EH (cell line): ENCODE data around the gene ALG12.

Experiments used
- DNase-seq: peaks from one replicate; pipeline ENCODE4 v3.0.0-alpha.2; 2015; ENCODE audit warnings: low read depth

ALG12 gene

DNA sequence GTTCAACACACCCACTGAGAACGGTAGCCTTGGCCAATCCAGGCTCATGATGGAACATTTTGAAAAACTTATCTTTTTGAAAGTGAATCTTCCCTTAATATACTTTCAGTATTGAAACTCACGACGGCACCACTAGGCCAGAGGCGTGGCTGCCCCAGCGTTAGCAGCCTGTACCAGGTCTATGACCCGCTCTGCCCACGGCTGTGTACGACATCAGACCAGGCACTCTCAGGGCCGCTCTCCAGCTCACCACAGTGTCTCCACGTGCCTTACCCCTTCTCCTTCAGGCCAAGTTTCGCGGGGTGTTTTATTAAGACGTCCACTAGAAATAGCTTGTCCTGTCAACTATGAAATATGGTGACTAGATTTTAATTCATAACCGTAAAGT, 31.2 kb downstream of the ALG12 start:
- no peak for DNase-seq

DNA sequence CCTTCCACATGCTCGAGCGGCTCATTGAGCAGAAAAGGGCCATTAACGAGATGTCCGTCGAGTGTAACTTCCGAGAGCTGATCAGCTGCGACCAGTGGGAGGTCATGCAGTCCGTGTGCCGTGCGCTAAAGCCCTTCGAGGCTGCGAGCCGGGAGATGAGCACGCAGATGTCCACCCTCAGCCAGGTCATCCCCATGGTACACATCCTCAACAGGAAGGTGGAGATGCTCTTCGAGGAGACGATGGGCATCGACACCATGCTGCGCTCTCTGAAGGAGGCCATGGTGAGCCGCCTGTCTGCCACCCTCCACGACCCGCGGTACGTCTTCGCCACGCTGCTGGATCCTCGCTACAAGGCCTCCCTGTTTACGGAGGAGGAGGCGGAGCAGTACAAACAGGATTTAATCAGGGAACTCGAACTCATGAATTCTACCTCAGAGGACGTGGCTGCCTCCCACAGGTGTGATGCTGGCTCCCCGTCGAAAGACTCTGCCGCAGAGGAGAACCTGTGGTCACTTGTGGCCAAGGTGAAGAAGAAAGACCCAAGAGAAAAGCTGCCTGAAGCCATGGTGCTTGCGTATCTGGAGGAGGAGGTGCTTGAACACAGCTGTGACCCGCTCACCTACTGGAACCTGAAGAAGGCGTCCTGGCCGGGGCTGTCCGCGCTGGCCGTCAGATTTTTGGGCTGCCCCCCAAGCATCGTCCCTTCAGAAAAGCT, 31.7 kb downstream of the ALG12 start:
- DNase-seq, result no peak

DNA sequence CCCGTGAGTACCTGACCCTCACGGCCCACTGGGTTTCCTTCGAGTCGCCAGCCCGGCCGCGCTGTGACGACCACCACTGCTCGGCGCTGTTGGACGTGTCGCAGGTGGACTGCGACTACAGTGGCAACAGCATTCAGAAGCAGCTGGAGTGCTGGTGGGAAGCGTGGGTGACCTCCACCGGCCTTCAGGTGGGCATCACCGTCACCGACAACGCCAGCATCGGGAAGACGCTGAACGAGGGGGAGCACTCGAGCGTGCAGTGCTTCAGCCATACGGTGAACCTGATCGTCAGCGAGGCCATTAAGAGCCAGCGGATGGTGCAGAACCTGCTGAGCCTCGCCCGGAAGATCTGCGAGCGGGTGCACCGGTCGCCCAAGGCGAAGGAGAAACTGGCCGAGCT, 32.4 kb downstream of the ALG12 start:
- DNase-seq, result no peak

DNA sequence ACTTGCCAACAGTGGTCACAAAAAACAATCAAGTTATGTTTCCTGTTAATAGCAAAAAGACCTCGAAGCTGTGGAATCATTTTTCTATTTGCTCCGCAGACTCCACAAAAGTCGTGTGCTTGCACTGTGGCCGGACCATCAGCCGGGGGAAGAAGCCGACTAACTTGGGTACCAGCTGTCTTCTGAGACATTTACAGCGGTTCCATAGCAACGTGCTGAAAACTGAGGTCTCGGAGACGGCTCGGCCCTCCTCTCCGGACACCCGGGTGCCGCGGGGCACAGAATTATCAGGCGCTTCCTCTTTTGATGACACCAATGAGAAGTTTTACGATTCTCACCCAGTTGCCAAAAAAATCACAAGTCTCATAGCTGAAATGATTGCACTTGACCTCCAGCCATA, 33.0 kb downstream of the ALG12 start:
- DNase-seq, result no peak

DNA sequence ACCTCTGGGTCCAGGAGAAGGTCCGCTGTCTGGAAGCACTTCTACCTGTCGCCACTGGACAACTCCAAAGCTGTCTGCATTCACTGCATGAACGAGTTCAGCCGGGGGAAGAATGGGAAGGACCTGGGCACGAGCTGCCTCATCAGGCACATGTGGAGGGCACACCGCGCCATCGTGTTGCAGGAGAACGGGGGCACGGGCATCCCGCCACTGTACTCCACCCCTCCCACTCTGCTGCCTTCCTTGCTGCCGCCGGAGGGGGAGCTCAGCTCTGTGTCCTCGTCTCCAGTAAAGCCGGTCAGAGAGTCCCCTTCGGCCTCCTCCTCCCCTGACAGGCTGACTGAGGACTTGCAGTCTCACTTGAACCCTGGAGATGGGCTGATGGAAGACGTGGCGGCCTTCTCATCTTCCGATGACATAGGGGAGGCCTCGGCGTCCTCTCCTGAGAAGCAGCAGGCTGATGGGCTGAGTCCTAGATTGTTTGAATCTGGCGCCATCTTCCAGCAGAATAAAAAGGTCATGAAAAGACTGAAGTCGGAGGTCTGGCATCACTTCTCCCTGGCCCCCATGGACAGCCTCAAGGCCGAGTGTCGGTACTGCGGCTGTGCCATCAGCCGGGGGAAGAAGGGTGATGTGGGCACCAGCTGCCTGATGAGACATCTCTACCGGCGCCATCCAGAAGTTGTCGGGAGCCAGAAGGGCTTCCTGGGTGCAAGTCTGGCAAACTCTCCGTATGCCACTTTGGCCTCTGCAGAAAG, 33.6 kb downstream of the ALG12 start:
- DNase-seq, result no peak

DNA sequence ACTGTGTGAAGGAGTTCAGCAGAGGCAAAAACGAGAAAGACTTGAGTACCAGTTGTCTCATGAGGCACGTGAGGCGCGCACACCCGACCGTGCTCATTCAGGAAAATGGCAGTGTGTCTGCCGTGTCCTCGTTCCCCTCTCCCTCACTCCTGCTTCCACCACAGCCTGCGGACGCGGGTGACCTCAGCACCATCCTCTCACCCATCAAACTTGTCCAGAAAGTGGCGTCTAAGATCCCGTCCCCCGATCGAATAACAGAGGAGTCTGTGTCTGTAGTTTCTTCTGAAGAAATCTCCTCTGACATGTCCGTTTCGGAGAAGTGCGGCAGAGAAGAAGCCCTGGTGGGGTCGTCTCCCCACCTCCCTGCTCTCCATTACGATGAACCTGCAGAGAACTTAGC, 34.2 kb downstream of the ALG12 start:
- no peak for DNase-seq

DNA sequence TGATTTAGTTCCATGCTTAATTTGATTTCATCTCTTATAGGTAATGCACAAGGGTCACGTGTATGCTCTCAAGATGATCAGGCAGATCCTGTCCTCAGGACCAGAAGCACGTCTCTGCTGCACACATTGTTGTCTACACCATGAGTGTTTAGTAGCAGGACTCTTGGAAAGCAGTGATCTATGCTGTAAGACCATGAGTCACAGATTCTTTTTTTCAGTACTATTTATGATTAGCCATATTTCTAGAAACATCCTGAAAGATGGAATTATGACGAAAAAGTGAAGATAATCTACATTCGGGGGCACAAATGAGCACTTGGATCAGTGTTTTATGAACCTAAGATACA, 35.0 kb downstream of the ALG12 start:
- DNase-seq, result no peak

DNA sequence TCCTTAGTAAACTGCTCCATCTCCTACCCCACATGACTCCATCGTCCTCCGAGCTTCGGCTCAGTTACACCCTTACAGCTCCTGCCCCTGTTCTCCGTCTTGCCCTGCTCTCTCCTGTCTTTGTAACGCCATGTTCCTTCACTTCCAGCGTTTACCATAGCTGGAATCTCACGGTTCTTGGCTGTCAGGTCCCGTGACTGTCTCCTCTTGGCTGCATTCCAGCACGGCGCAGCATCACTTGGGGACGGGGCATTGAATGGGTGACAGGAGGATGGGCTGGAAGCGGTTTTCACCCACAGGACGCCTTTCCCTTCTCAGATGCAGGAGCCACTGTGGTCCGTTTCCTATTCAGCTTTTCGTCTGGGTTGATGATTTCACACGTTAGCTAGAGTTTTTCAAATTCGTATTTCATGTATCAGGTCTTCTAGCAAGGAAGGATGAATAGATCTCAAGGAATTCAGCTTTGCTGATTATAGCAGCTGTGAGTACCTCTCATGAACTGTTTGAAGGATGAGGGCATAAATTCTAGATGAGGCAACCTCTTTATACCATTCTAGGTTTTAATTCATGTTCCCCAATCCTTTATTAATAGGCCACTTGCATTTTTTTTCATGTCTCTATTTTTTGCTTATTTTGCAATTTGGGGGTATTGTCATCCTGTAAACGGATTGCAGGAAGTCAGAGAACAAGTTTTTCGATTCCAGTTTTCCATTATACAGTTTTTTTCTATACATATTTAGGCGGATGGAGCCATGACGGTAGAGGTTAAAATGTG, 35.5 kb downstream of the ALG12 start:
- DNase-seq, result no peak

DNA sequence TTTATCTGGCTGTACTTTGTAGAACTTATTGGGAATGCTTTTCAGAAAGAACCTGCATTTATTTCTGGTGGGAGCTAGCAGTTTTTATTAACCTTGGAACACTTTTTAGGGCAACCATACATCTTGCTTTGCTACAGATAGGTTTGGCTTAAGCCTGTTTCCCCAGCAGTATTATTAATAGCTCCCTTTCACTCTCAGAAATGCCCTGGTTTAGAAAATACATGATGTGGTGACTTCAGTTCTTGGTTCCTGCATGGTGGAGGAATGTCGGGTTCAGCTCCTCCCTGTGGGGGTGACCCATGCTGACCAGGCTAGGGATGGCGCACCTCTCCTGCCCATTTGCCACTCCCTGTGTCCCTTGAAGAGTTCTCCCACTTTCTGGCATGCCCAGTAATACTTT, 36.4 kb downstream of the ALG12 start:
- DNase-seq, result no peak

DNA sequence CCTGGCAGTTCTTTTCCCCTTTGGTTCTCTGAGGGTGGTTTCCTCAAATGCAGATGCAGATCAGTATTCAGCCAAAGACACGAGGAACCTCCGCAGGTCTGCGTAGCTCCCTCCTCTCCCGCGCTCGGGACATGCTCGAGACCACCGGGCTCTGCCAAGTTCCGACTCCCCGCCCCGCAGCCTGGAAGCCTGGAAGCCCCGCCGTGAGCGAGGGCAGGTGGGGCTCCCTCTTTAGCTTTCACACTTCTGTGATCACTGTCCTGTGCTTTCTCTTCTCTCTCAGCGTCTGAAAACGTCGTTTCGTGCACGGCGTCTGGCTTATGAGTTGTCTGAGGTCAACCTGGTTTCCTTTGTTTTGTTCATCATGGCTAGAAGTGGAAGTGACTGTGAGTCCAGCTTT, 38.0 kb downstream of the ALG12 start:
- DNase-seq, result no peak

DNA sequence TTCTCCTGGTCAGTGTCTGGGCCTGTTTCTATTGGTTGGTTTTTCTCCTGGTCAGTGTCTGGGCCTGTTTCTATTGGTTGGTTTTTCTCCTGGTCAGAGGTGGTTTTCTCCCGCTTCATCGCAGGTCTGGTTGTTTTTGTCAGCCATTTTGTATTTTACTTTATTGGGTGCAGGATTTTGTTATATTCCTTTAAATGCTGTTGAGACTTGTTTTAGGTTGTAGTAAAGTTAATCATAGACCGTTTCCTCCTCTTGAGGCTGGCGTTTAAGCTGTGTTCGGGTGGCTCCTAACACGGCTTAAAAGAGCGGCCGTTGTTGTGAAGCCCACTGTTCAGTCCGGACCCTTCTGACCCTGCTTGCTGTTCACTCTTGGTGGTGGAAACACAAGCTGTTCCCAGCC, 38.4 kb downstream of the ALG12 start:
- no peak for DNase-seq

DNA sequence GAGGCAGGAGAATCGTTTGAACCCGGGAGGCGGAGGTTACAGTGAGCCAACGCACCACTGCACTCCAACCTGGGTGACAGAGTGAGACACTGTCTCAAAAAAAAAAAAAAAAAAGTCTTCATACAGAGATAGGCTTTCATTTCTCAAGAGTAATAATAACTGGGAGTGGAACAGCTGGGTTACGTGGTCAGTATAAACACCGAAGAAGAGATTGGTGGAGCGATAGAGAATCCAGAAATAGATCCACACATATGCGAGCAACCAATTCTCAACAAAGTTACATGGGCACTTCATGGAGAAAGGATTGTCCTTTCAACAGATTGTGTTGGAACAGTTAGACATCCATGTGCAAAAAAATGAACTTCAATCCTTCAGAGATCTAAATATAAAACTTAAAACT, 40.0 kb downstream of the ALG12 start:
- no peak for DNase-seq

DNA sequence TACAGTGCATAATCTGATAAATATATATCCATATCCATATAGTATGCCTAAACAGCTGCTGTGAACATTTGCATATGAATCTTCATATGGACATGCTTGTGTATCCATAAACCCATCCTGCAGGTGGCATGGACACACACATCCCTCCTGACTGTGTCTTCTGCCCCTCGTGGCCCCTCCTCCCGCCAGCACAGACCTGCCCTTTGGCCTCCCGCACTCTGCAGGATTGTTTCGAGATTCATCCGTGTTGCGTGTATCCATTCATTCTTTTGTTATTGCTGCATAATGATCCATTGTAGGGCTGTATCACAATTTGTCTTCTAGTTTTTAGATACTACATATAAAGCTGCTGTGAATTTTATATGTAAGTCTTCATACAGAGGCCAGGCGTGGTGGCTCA, 40.6 kb downstream of the ALG12 start:
- DNase-seq, result no peak

DNA sequence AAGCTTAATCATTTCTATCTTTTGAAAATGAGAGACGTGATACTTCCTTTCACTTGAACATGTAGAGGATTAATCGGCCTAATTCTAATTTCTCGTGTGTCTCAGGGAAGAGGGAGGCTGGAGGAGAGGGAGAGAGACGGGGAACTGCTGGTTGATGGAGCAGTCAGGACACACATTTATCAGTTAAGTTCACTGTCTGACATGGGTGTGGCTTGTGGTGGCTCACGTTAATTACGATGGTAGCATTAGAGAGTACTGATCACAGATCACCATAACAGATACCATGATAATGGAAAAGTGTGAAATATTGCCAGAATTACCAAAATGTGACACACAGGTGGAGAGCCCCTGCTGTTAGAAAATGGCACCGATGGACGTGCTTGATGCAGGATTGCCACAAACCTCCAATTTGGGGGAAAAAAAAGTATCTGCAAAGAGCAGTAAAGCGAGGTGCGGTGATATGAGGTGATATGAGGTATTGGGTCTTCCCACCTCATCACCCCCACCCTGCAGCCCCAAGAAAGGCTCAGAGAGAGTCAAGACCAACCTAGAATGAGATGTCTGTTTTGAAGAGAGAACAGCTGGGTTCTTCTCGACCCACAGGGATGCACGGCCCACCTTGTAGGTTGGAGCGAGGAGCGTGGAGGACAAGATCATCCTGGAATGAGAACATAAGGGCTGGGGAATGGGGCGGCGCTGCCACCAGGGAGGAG, 44.9 kb downstream of the ALG12 start:
- no peak for DNase-seq

DNA sequence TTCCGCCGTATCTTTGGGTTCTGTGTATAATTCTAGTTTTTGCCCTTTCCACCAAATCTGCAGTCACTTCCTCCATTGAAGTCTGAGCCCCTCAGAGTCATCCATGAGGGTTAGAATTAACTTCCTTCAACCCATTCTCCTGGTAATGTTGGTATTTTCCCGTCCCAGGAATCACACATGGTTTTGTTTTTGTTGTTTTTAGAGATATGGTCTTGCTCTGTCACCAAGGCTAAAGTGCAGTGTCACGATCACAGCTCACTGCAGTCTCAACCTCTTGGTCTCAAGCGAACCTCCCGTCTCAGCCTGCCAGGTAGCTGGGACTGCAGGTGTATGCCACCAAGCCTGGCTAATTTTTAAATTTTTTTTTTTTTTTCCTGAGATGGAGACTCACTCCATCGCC, 45.9 kb downstream of the ALG12 start:
- no peak for DNase-seq

DNA sequence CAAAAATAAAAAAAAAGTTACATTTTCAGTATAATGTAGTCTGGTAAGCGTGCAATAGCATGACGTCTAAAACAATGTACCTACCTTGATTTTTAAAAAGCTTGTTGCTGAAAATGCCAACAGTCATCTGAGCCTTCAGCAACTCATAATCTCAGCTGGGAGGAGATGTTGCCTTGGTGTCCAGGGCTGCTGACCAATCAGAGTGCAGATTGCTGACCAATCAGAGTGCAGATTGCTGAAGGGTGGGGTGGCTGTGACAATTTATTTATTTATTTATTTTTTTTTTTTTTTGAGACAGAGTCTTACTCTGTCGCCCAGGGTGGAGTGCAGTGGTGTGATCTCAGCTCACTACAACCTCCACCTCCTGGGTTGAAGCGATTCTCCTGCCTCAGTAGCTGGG, 46.8 kb downstream of the ALG12 start:
- peak; percentile 16 for DNase-seq

DNA sequence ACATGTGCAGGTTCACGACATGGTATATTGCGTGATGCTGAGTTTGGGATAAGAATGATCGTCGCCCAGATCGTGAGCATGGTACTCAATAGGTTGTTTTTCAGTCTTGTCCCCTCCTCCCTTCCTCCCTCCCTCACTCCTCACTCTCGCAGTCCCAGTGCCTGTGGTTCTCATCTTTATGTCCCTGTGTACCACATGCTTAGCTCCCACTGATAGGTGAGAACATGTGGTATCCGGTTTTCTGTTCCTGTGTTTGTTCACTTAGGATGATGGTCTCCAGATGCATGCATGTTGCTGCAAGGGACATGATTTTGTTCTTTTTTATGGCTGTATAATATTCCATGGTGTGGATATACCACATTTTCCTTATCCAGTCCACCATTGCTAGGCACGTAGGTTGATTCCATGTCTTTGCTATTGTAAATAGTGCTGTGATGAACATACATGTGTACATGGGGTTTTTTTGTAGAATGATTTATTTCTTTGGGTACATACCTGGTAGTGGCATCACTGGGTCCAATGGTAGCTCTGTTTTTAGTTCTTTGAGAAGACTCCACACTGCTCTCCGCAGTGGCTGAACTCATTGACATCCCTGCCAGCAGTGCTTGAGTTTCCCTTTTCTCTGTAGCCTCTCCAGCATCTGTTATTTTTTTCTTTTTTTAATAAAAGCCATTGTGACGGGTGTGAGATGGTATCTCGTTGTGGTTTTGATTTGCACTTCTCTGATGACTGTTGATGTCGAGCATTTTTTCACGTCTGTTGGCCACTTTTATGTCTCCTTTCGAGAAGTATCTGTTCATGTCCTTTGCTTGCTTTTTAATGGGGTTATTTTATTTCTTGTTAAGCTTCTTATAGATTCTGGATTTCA, 48.2 kb downstream of the ALG12 start:
- DNase-seq, result no peak

DNA sequence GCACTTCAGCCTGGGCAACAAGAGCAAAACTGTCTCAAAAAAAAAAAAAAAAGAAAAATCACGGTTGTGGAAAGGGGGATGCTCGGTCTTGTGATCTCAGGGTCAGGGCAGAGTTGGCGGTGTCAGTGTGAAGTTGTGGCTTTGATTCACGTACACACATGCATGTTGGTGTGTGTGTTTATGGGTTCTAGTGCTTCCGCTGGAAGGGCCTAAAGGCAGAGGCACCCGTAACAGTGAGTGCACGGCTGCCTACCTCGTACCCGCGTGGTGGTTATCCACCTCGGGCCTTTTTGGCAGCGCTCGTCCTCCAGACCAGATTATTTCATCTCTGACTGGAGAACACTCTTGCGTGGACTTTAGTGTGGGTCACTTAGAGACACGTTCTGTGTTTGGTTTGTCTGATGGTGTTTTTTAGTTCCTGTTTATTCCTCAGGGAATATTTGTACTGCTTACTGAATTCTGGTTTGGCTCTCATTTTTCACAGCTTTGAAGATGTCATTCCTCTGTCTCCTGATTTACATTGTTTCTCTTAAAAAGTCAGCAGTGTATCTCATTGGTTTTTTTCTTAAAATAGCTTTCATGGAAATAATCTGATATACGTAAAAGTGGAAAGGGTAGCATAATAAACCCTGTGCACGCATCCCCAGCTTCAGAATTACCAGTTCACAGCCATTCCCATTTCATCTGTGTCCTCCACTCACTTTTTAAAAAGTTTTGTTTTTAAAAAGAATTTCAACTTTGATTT, 49.0 kb downstream of the ALG12 start:
- DNase-seq, result no peak

DNA sequence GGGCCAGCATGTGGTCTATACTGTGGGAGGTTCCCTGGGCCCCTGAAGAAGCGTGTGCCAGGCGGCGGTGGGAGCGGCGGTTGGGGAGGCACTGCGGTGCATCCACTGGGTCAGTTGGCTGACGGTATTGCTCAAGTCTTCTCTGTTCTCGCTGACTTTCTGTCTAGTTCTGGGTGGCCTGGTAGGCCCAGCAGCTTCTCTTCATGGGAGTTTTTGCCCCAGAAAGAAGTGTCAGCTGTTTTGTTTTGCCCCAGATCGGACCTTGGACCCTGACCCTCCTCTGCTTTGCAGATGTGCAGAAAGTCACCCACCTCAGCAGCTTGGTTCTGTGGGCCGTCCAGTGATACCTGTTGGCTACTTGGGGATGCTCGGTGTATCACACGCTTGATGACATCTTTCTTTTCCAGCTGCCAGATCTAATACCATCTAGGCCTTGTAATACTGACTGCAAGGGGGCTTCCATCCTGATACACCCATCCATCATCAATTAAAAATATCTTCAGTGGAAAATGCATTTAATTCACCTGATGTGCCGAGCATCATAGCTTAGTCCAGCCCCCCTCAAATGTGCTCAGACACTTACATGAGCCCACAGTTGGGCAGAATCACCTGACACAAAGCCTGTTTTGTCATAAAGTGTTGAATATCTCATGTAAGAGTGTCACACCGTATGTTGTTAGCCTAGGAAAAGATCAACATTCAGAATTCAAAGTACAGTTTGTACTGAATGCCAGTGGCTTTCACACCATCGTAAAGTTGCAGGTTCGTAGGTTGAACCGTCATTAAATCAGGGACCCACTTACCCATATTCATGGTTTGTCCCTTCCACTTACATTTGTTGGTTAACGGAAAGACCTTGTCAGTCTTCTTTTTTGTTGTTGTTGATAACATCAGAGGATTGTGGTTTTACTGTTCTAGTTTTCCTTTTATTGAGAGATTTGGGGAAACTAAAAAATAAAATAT, 50.7 kb downstream of the ALG12 start:
- no peak for DNase-seq

DNA sequence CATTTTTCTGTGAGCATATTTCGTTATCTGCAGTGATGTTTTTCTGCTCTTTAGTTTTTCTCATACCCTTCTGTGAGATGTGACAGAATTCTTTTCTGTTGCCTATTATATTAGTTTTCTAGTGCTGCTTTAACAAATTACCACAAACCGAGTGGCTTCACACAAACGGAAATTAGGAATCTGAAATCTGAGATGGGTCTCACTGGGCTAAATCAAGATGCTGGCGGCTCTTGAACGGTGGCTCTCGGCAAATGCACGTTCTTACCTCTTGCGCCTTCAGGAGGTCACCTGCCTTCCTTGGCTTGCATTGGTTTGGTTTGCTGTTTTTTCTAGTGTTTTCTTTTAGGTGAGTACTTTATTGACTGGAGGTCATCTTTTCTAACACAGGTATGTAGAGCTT, 51.6 kb downstream of the ALG12 start:
- no peak for DNase-seq
